Kidney (tissue), 14 donors: ENCODE results near the gene C17orf113. TPM values are rescaled to one million over a fixed set of nuclear protein-coding genes. Genes with fewer than 3 reads are reported as not detected.

Source experiments
- DNase-seq, 5 donors: peaks; one replicate each; pipeline ENCODE4 v3.0.0-alpha.2; 2013 to 2020
- FAIRE-seq: peaks from 2 replicates; lab custom pipeline; 2012; peaks lifted over from hg19 to GRCh38; lab: Jason Lieb, UNC
- H3K27ac ChIP-seq, 2 donors: one replicate each; pipeline ENCODE4 v1.7.0; 2013; ENCODE audit warnings: low read depth in 2 of 2, low read length in 2 of 2, inconsistent platforms in 1 of 2
- H3K27me3 ChIP-seq: one replicate; pipeline ENCODE4 v1.7.1; 2013; ENCODE audit warnings: low read length, inconsistent platforms; ENCODE audit not compliant: control insufficient read depth, insufficient read depth
- H3K36me3 ChIP-seq, 3 donors: one replicate each; pipeline versions ENCODE4 v1.7.0 to v1.7.1; 2013; ENCODE audit warnings: low read length in 3 of 3, control low read depth in 1 of 3, inconsistent platforms in 1 of 3; ENCODE audit not compliant: insufficient read depth in 3 of 3, control insufficient read depth in 2 of 3
- H3K4me1 ChIP-seq, 3 donors: one replicate each; pipeline versions ENCODE4 v1.7.0 to v1.7.1; 2013; ENCODE audit warnings: low read length in 3 of 3, inconsistent platforms in 1 of 3, low read depth in 1 of 3; ENCODE audit not compliant: control insufficient read depth in 2 of 3, insufficient read depth in 2 of 3
- H3K4me3 ChIP-seq, 3 donors: one replicate each; pipeline versions ENCODE4 v1.7.0 to v1.8.1; 2013; ENCODE audit warnings: low read length in 3 of 3, control low read depth in 1 of 3, inconsistent platforms in 1 of 3
- H3K9ac ChIP-seq, 3 donors: one replicate each; pipeline versions ENCODE4 v1.7.0 to v1.7.1; 2013; ENCODE audit warnings: low read length in 3 of 3, control low read depth in 1 of 3, inconsistent platforms in 1 of 3
- H3K9me3 ChIP-seq, 3 donors: one replicate each; pipeline versions ENCODE4 v1.7.0 to v1.7.1; 2013; ENCODE audit warnings: low read length in 3 of 3, control low read depth in 1 of 3, inconsistent platforms in 1 of 3; ENCODE audit not compliant: control insufficient read depth in 2 of 3, insufficient read depth in 1 of 3
- CTCF ChIP-seq: IDR thresholded peaks from 3 replicates; pipeline ENCODE4 v1.5.1; 2012; ENCODE audit warnings: mild to moderate bottlenecking, moderate library complexity, borderline replicate concordance; ENCODE audit not compliant: insufficient read depth; ENCODE audit errors: extremely low read depth
- intact Hi-C: fragments of 100-400 bp; cut with DNase I; formaldehyde crosslinking; loops from one replicate; pipeline ENCODE4 v1.11.1; 2022
- polyA plus RNA-seq: library from polyadenylated mRNA; stranded (reverse); fragments of 350-450 nt; fragmentation: Illumina TruSeq; extraction: RNeasy Lipid Tissue Mini Kit (QIAGEN cat#74804); gene quantifications from one replicate; pipeline ENCODE4 v1.2.3, GENCODE V29; 2014; ENCODE audit warnings: low read depth, low replicate concordance; ENCODE audit not compliant: insufficient read depth
- total RNA-seq: library from RNA; stranded (reverse); fragmentation: NEBNext Ultra II Directional; extraction: Animal tissue kit (Norgen Biotek cat#: 25700); gene quantifications from one replicate; pipeline ENCODE4 v1.2.1, GENCODE V29; 2021
- donor health status: control.
- donor health status: control.
- donor health status: control.
- donor health status: control.
- donor health status: control.
- donor health status: DM: yes; HTN: yes; CAD: no.
- donor health status: Normal renal cell carcinoma (clear cell type).

Gene C17orf113
- total and polyA plus RNA-seq, 2 donors from 2014 or later, result 1.1 to 3.8 TPM

- FAIRE-seq (no peak), DNase-seq (no peak)
- intact Hi-C loops, result no loop called here
- no peak for TF ChIP-seq CTCF
- H3K9me3 ChIP-seq, result no peaks in the 10 kb centered on the region
- peaks cover 0 to 25% (median 5%) of the 10 kb centered on the region in 3 donors for H3K4me1 ChIP-seq
- H3K36me3 ChIP-seq, result peaks cover 13 to 47% (median 27%) of the 10 kb centered on the region in 3 donors
- no peak overlapping the region for H3K27ac ChIP-seq
- no peak overlapping the region for H3K4me3 ChIP-seq
- no peaks in the 10 kb centered on the region for H3K27me3 ChIP-seq
- no peak overlapping the region for H3K9ac ChIP-seq
Observed at GRCh38 chr17:42000413-42001133, 49.8 kb downstream of the C17orf113 start.

GRCh38 chr17:41998497-41998896 is 51.9 kb downstream of the C17orf113 start:
- H3K4me3 ChIP-seq, result no peak overlapping the region
- H3K27ac ChIP-seq, result no peak overlapping the region
- intact Hi-C loops, result no loop called here
- H3K27me3 ChIP-seq, result no peaks in the 10 kb centered on the region
- H3K9ac ChIP-seq, result no peak overlapping the region
- DNase-seq, result no peak
- H3K36me3 ChIP-seq, result peaks cover 13 to 57% (median 32%) of the 10 kb centered on the region in 3 donors
- no peaks in the 10 kb centered on the region for H3K9me3 ChIP-seq
- no peak for FAIRE-seq
- H3K4me1 ChIP-seq, result peaks cover 0 to 16% (median 5%) of the 10 kb centered on the region in 3 donors
- no peak for TF ChIP-seq CTCF

GRCh38 chr17:41996855-41997164 is 53.6 kb downstream of the C17orf113 start:
- no peak for DNase-seq
- peaks cover 0 to under 1% (median 0%) of the 10 kb centered on the region in 3 donors for H3K4me1 ChIP-seq
- no peak for TF ChIP-seq CTCF
- no peak for FAIRE-seq
- H3K9ac ChIP-seq, result no peak overlapping the region
- H3K27ac ChIP-seq, result no peak overlapping the region
- intact Hi-C loops, result no loop called here
- H3K27me3 ChIP-seq, result no peaks in the 10 kb centered on the region
- H3K36me3 ChIP-seq, result peaks cover 9 to 64% (median 34%) of the 10 kb centered on the region in 3 donors
- no peaks in the 10 kb centered on the region for H3K9me3 ChIP-seq
- no peak overlapping the region for H3K4me3 ChIP-seq
